ENCODE results near the gene CATSPERE.

GRCh38 chr1:244645414-244645813, 184.3 kb downstream of the CATSPERE start:
- no peak for TF ChIP-seq POLR2A (IDR thresholded peaks at IDR 0.05)
- TF ChIP-seq CTCF (IDR thresholded peaks at IDR 0.05), result no peak
